HG03442 (cell line): ENCODE results near the gene CYSRT1.

Source experiments
- ATAC-seq: cut with Tn5 transposase; IDR thresholded peaks from one replicate; pipeline ENCODE4 v1.9.1; 2021; ENCODE audit warnings: mild to moderate bottlenecking, moderate library complexity; ENCODE audit not compliant: unreplicated experiment

Gene CYSRT1

DNA sequence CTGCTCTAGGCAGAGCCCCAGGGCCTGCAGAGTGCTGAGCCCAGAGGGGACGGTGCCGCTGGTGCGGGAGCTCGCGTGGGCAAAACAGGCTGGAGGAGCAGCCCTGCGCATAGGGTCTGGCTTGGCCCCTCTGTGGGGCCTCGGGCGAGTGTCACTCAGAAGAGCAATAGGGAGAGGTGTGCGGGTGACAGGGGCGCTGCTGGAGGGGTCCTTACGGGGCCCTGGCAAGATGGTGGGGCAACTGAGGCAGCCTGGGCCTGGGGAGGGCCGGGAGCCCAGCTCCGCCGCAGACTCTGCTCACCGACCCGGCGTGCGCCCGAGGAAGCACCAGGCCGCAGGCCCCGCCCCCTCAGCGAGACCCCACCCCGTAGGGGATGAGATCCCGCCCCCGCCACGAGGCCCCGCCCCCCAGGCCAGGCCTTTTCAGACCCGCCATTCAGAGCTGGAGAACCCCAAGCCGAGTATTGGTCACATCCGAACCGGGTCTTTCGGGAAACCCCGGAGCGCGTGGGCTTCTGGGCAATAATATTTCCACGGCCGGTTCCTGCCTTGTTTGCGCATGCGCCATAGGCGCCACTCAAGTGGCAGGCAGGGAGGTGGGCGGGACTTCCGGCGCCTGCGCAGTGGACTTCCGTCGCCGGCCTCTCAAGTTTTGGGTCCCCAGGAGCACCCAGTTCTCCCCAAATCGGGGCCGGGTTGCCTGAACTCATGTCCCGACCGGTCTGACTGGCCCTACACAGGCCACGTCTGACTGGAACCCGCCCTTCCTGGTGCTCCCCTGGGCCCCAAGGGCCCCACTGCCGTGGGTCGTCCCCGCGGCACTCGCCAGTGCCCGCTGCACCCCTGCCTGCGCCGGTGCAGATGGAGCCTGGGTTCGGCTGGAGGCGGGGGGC, 1.6 kb upstream of the CYSRT1 start:
- peak; percentile 55 for ATAC-seq

DNA sequence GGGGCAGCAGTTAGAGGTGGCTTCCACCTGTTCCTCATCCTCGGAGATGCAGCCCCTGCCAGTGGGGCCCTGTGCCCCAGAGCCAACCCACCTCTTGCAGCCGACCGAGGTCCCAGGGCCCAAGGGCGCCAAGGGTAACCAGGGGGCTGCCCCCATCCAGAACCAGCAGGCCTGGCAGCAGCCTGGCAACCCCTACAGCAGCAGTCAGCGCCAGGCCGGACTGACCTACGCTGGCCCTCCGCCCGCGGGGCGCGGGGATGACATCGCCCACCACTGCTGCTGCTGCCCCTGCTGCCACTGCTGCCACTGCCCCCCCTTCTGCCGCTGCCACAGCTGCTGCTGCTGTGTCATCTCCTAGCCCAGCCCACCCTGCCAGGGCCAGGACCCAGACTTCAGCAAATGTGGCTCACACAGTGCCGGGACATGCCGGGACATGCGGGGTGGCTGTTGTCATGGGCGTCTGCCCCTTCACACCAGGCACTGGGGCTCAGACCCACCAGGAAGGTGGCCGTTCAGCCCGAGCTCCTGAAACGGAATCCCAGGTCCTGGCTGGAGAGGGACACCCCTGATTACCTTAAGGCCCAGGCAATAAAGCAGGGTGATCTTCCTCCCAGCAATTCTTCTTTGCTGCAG, 841 bp downstream of the CYSRT1 start:
- ATAC-seq = no peak

DNA sequence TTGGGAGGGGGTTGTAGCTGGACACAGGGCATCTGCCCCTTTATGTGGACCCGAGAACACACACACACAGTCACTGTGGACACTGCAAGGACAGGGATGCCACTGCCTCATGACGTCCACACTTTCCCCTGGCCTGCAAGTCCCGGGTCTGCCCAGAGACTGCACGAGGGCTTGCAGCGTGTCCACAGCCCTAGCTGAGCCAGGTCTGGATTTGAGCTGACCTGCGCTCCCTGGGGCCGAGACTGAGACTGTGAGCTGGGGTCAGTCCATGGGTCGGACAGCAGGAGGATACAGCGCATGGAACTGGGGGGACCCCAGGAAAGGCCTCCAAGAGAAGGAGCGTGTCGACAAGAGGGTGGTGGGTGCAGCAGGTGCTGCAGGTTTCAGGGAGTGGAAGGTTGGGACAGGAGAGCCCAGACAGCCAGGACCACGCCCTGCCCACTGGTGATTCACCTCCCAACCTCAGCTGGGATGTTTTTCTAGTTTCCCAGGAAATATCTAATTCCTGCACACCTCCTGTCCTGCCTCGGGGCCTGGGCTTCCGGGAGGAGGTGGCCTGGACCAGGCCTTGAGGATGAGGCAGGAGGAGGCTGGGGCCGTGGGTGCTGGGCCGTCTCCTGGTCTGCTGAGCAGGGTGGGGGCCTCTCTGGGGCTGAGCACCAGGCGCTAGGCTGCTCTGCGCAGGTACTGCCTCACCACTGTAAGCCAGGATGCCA, 1.5 kb downstream of the CYSRT1 start:
- ATAC-seq = no peak

DNA sequence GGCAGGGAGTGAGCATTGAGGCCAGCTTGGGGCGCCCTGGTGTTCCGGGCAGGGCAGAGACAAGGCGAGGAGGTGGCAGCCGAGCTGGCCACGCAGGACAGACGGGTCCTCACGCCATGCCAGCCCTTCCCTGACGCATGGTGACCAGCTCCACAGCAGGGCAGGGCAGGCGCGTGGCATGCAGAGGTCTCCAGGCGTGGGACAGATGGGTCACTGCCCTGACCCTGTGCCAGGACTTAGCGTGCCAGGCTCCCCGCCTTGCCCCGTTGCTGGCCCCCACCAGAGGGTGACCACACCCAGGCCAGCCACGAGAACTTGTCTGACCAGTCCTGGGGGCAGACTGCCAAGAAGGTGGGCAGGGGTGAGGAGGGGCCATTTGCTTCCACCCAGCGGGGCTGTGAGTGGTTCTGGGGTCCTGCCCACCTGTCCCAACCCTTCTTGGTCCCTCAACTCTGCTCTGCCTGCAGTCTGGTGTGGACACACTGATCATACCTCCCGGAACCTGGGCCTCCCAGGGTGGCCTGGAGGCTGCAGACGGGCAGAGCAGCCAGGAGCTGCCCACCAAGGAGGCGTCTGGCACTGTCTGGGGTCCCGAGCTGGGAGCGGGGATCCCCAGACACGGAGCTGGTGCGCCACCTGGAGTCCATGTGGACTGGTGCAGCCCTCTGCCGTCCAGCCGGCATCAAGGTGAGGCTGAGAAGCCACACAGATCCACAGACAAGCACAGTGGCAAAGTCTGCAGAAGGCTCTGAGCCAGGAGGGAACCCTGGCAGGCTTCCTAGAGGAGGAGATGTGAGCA, 2.3 kb downstream of the CYSRT1 start, which contains the start of gene RNF224:
Gene RNF224, plus strand, starts transcription at position 449 of the 799 bp plus-strand sequence. CDS start 834 bp downstream, outside the sequence.
- ATAC-seq = no peak

DNA sequence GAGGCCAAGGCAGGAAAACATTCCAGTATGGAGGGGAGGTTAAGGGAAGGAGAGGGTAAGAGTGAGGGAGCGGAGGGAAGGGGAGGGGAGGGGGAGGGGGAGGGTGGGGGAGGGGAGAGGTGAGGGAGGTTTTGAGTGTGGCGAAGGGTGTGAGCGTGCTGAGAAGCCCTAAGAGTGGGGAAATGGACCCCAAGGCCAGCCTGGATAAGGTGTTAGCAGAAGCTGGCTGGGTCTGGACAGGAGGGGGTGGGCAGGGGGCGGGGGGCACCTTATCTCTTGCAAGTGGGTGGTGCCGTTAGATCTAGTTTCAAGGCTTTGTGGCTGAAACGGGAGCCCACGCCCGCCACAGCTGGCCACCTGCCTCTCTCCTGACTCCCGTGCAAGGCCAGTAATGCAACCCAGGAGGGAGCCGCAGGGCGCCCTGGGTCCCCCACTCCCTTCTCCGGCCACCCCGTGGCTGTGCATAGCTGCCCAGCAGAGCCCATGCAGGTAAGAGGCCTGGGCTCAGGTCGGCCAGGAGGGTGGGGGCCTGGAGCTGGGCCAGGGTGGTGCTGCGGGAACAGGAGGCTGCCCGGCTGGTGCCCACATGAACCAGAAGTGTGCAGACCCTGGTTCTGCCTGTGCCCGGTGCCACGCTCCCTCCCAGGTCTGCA, 3.0 kb downstream of the CYSRT1 start:
- no peak for ATAC-seq

DNA sequence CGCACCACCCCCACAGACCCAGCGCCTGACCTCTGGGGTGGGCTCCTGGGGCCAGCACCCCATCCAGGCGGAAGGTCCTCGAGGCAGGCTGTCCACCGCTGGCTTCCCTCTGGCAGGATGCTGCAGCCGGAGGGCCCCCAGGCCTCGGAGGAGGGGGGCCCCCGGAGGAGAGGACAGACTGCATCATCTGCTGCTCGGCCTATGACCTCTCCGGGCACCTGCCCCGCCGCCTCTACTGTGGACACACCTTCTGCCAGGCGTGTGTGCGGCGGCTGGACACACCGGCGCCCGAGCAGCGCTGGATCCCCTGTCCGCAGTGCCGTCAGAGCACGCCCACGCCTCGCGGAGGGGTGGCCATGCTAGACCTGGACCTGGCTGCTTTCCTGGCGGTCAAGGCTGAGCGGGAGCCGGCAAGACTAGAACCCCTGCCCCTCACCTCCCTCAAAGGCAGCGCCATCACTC, 3.6 kb downstream of the CYSRT1 start:
- no peak for ATAC-seq

DNA sequence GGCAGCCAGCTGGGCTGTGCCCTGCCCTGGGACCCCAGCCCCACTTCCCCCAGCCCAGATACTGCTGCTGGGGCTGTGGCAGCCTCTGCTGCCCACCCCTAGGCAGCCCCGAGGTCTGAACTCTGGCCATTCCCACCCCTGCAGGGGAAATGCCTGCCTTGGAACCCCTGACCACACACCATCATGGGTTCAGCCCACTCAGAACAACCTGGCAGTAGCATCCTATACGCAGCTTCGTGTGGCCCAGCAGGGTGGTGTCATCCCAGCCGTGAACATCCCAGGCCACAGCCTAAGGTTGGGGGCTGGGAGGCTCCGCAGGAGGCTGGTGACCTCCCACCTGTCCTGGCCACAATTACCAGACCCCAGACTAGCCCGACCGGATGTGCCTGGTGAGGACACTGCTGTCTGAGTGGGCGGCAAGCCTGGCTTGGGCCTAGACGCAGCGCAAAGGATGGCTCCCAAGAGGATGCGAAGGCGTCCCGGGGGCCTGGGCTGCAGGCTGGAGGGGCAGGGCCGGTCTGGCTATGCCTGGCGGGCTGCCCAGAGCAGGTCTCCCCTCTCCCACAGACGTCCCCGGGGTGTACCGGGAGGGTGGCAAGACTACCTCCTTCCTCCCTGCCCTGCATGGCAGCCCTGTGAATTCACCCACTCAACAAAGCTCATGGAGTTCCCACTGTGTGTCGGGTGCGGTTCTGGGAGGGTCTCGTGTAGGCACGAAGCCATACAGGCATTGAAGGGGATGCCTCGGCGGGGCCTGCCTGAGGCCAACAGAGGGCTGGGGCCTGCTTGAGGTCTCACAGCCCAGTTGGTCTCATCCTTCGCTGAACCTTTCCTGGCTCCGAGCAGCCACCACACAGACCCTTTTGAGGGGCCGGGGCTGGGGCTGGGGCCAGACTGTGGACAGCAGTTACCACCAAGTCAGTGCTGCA, 4.3 kb downstream of the CYSRT1 start:
- no peak for ATAC-seq

DNA sequence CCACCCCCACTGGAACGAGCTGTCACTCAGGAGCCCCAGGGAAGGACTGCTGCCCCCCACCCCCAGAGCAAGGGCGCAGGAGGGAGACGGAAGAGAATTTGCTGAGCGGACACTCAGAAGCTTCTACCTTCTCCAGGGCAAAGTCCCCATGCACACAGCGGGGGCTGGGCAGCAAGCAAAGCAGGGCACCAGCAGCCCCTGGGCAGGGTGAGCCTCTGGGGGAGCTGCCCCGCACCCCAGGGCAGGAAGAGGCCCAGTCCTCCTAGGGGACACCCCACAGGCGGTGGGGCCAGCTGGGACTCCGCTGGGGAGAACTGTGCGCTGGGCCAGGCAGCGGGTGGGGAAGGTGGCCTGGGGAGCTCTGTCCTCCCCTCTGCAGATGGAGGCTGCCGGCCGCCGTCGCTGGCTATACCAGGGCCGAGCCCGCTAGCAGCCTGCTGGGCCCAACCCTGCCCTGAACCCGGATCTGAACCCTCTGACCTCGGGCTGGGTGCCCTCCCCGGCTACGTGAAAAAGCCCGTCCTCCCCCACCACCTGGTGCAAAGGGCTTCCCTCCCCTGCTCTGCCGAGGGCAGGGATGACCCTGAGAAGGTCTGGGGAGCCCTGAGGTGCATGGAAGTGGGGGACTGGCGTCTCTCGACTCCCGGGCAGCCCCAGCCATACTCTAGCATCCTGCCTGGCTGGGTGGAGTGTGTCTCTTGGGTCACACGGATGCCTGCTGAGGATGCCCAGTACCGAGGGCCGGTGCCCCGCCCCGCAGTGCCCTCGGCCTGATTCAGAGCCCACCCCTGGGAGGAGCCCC, 5.1 kb downstream of the CYSRT1 start:
- no peak for ATAC-seq

DNA sequence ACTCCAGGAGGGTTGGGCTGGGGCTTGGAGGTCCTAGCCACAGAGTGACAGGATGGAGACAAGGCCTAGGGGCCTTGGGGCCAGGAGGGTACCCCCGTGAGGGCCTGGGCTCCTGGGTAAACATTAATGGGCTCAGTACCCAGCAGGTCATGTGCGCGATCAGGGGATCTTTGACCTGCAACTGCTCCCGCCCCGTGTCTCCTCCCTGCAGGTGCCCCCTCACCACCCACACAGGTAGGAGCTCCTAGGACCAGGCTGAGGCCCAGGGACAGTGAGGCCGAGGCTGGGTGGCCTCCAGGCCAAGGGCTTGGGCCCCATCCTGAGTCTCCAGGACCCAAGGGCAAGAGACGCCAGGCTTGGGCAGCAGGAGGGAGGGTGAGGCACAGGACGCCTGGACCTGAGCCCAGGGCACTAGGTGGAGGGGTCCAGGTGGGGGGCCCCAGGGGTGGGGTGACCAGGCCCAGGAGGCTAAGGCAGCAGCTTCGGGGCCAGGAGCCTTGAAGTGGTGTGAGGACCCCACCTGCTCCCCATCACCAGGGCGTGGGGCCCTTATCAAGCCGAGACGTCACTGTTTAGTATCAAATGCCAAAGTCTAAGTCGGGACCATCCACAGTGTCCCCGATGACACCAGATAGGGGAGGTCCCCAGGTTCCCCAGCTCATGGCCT, 5.9 kb downstream of the CYSRT1 start, which contains the start of gene SLC34A3:
Gene SLC34A3, plus strand, starts transcription at position 197 of the 667 bp plus-strand sequence. CDS start 802 bp downstream, outside the sequence.
- no peak for ATAC-seq

DNA sequence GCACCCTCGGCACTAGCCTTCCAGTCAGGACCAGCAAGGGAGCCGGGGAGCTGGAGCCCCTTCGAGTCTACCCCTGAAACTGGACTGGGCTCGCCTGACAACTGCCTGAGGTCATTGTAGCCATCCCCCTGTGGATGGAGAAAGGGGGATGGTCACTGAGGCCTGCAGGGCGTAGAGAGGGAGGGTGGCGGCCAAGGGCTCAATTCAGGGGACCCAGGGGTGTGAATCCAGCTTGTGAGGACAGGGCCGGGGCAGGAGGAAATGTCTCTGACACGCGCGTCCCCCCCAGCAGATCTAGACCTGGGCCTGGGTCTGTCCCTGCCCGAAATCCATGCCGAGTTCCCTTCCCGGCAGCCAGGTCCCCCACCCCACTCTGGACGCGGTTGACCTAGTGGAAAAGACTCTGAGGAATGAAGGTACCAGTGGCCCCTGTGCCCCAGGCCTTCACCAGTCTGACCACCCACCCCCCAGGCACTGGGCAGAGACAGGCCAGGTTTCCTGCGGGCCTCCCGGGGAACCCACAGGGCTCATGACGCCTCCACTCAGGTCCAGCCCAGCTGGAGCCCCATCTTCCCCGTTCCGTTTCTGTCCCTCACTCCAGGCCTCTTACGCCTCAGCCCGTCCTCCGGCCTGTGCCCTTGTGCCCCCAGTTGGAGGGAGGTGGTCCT, 6.5 kb downstream of the CYSRT1 start:
- ATAC-seq = no peak

DNA sequence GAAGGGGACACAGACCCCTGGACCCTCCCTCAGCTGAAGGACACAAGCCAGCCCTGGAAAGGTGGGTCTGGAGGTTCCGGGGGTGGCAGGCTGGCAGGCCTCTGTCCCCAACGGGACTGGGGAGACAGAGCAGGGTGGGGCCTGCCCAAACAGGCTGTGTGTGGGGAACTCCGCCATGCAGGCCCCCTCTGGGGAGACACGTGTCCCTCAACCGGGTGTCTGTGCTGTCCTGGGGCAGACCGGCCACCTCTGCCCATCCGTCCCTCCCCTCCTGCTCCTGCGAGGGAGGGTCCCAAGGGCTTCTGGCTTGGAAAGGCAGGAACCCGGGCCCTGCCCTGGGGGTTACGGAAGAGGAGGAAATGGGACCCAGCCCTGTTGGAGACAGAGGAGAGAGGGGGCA, 7.1 kb downstream of the CYSRT1 start:
- ATAC-seq = no peak

DNA sequence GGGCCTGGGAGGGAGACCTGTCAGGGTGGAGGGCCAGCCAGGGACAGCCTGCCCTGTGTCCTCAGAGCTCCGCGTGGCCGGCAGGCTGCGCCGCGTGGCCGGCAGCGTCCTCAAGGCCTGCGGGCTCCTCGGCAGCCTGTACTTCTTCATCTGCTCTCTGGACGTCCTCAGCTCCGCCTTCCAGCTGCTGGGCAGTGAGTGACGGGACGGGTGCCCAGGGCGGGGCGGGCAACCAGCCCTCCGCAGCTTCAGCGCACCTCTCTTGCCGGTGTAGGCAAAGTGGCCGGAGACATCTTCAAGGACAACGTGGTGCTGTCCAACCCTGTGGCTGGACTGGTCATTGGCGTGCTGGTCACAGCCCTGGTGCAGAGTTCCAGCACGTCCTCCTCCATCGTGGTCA, 7.5 kb downstream of the CYSRT1 start:
- ATAC-seq = no peak

DNA sequence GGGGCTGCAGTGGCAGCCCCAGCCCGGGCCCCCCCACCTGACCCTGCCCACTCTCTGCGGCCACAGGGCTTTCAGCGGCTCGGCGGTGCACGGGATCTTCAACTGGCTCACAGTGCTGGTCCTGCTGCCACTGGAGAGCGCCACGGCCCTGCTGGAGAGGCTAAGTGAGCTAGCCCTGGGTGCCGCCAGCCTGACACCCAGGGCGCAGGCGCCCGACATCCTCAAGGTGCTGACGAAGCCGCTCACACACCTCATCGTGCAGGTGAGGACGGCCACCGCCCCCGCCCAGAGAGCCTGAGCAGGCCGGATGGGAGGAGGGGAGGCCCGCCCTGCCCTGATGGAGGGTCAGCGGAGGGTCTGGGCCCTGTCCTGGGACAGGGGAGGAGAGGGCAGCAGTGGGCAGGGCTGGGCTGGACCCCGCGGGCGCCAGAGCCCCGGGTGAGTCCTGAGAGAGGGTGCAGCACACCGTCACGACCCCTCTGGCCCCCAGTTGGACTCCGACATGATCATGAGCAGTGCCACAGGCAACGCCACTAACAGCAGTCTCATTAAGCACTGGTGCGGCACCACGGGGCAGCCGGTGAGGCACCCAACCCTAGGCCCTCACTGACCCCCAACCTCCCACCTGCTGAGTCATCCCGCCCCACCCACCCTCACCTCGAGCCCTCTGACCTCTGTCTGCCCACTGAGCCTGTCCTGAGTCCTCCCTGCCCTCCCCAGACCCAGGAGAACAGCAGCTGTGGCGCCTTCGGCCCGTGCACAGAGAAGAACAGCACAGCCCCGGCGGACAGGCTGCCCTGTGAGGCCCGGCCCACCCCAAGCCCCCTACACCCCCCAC, 8.4 kb downstream of the CYSRT1 start:
- no peak for ATAC-seq

DNA sequence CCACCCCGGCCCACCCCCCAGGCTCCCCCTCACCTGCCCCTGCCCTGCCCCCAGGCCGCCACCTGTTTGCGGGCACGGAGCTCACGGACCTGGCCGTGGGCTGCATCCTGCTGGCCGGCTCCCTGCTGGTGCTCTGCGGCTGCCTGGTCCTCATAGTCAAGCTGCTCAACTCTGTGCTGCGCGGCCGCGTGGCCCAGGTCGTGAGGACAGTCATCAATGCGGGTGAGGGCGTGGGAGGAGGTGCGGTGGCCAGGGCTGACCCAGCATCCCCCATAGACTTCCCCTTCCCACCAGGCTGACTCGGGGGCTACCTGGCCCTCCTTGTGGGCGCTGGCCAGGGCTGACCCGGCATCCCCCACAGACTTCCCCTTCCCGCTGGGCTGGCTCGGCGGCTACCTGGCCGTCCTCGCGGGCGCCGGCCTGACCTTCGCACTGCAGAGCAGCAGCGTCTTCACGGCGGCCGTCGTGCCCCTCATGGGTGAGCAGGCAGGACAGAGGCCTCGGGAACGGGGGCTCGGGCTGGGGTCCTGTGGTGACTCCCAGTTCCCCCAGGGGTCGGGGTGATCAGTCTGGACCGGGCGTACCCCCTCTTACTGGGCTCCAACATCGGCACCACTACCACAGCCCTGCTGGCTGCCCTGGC, 9.2 kb downstream of the CYSRT1 start:
- no peak for ATAC-seq

DNA sequence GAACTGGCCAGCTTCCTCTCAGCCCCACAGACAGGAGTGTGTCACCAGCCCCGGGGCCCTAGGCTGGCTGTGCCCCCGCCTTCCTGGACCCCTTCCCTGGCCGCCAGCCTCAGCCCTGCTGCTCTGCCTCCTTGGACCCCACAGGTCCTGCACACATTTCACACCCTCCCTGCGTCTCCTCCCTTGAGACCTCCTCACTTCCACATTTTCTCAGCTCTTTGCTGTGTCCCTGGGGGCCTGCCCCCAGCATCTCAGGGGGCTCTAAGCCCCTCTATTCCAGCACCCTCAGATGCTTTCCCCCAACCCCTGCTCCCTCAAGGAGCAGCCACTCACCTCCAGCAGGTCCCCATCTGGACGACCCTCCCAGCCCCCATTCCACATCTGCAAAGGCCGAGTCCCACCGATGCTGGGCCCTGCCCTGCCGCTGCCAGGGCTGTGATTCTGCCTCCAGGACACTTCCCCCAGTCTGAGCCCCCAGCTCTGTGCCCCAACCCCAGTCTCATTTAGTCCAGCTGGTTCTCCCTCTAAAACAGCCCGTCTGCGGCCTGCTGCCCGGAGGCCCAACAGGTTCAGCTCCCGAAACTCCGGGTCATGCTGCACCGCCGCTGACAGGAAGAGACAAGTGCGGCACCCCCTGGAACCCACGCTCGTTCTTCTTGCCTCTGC, 9.9 kb downstream of the CYSRT1 start:
- ATAC-seq = no peak
